Esophagus (tissue), 2 donors: ENCODE results near the gene PTPN6. TPM values are rescaled to one million over a fixed set of nuclear protein-coding genes. Genes with fewer than 3 reads are reported as not detected.

ENCODE experiments used
- H3K27ac ChIP-seq, 2 donors: one replicate each; pipeline ENCODE4 v1.5.1; 2013; ENCODE audit warnings: low read depth in 2 of 2, mild to moderate bottlenecking in 2 of 2, inconsistent platforms in 1 of 2, low read length in 1 of 2, moderate library complexity in 1 of 2
- H3K27me3 ChIP-seq, 2 donors: one replicate each; pipeline ENCODE4 v1.6.1; 2013; ENCODE audit warnings: low read length in 2 of 2, control low read depth in 1 of 2, mild to moderate bottlenecking in 1 of 2; ENCODE audit not compliant: insufficient read depth in 2 of 2, control insufficient read depth in 1 of 2
- H3K36me3 ChIP-seq, 2 donors: one replicate each; pipeline ENCODE4 v1.6.1; 2013; ENCODE audit warnings: low read length in 1 of 2; ENCODE audit not compliant: control insufficient read depth in 2 of 2, insufficient read depth in 2 of 2
- H3K4me1 ChIP-seq, 2 donors: one replicate each; pipeline ENCODE4 v1.6.1; 2013; ENCODE audit warnings: low read length in 1 of 2; ENCODE audit not compliant: control insufficient read depth in 2 of 2, insufficient read depth in 2 of 2
- H3K4me3 ChIP-seq, 2 donors: one replicate each; pipeline ENCODE4 v1.5.1; 2013; ENCODE audit warnings: low read length in 2 of 2, mild to moderate bottlenecking in 2 of 2, low read depth in 1 of 2, moderate library complexity in 1 of 2
- H3K9me3 ChIP-seq, 2 donors: one replicate each; pipeline ENCODE4 v1.6.1; 2013; ENCODE audit warnings: mild to moderate bottlenecking in 2 of 2, low read depth in 1 of 2, low read length in 1 of 2, moderate library complexity in 1 of 2; ENCODE audit not compliant: control insufficient read depth in 2 of 2, insufficient read depth in 1 of 2
- WGBS, 2 donors: extraction: QIAGEN DNeasy Blood & Tissue Kit; methylation state at CpG; one replicate each; pipeline ENCODE4 v1.1.7; 2013; 5-methylcytosine and 5-hydroxymethylcytosine counted together
- polyA plus RNA-seq, 2 donors: library from polyadenylated mRNA; stranded (reverse); fragments of 200-250 nt; gene quantifications; one replicate each; pipeline ENCODE4 v1.2.3, GENCODE V29; 2013
- donor health status: healthy with polysubstance abuse.
- donor health status: Bipolar disorder and iron deficiency.

The PTPN6 gene
- polyA plus RNA-seq, 2 donors = 19.1 to 38.3 TPM

DNA sequence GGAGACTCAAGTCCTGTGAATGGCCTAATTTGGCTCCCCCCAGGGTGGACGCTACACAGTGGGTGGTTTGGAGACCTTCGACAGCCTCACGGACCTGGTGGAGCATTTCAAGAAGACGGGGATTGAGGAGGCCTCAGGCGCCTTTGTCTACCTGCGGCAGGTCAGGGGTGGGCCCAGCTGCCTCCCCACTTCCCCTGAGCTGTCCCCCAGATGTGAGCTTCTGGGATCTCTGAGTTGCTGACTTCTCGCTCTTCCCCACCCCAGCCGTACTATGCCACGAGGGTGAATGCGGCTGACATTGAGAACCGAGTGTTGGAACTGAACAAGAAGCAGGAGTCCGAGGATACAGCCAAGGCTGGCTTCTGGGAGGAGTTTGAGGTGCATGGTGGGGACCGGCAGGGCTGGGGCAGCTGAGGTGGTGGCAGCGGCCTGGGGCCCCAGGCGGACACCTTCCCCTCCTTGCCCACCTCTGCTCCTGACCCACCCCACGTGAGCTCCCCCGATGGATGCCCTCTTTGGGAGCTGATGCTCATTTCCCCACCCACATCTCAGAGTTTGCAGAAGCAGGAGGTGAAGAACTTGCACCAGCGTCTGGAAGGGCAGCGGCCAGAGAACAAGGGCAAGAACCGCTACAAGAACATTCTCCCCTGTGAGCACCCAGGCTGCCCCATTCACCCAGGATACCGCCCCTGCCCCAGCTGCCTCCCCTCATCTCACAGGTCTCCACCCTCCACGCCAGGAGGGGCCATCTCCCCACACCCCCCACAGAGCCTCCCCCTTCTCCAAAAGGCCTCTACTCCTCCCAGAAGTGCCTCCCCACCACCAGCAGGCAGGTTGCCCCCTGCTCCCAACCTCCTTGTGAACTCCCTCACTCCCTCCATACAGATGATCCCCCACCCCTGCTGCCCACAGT lies 4.2 kb downstream of the PTPN6 start:
- Histone ChIP-seq H3K27ac (no peak overlapping the region), H3K9me3 (no peaks in the 10 kb centered on the region), H3K27me3 (no peaks in the 10 kb centered on the region), H3K36me3 (peaks cover 0 to 14% of the 10 kb centered on the region in 2 donors), H3K4me3 (no peak overlapping the region), H3K4me1 (peaks cover 0 to 14% of the 10 kb centered on the region in 2 donors)
- 85 to 88% methylated on average over 22 of the region's 22 CpGs for WGBS, 2 donors

- Histone ChIP-seq H3K27ac (no peak overlapping the region), H3K9me3 (no peaks in the 10 kb centered on the region), H3K4me1 (peaks cover 0 to 19% of the 10 kb centered on the region in 2 donors), H3K36me3 (peaks cover 0 to 14% of the 10 kb centered on the region in 2 donors), H3K4me3 (no peak overlapping the region), H3K27me3 (no peaks in the 10 kb centered on the region)
- 81 to 84% methylated on average over 28 of the region's 28 CpGs for WGBS, 2 donors
Measured at GRCh38 chr12:6956021-6956727, 5.0 kb downstream of the PTPN6 start.

DNA sequence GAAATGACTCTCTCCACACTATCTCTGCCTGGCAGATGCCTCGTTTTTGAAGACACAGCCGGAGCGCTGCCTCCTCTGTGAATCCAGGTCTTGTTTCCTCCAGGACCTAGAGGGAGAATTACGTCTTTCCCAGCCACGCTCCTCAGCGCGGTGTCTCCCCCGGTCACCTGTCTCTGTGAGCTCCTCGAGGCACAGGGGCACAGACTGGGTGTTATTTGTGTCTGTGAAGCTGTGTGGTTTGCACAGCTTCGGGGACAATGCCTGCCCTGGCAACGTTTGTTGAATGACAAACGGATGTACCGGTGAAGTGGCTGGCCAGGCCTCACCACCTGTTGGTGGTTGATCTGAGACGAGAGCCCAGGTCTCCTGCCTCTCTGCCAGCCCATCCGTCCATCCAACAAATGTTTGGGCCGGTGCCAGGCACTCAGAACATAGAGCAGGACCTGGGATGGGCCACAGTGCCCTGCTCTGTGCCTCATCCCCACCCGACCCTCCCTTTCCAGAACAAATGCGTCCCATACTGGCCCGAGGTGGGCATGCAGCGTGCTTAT lies 6.1 kb downstream of the PTPN6 start:
- WGBS, 2 donors = 77 to 81% methylated on average over 20 of the region's 20 CpGs
- H3K27ac ChIP-seq = no peak overlapping the region
- H3K9me3 ChIP-seq = no peaks in the 10 kb centered on the region
- H3K4me1 ChIP-seq = peaks cover 3 to 20% of the 10 kb centered on the region in 2 donors
- no peaks in the 10 kb centered on the region for H3K27me3 ChIP-seq
- peaks cover 0 to 12% of the 10 kb centered on the region in 2 donors for H3K36me3 ChIP-seq
- no peak overlapping the region for H3K4me3 ChIP-seq

- Histone ChIP-seq H3K27me3 (no peaks in the 10 kb centered on the region), H3K9me3 (no peaks in the 10 kb centered on the region), H3K4me3 (no peak overlapping the region), H3K4me1 (peaks cover 3 to 20% of the 10 kb centered on the region in 2 donors), H3K36me3 (peaks cover 0 to 11% of the 10 kb centered on the region in 2 donors), H3K27ac (peak overlapping the region; percentile 58 to 72)
- WGBS, 2 donors = 60 to 69% methylated on average over 28 of the region's 28 CpGs
Measured at GRCh38 chr12:6957741-6958608, 6.8 kb downstream of the PTPN6 start.

- H3K4me1 ChIP-seq = peaks cover 3 to 20% of the 10 kb centered on the region in 2 donors
- H3K36me3 ChIP-seq = peaks cover 0 to 11% of the 10 kb centered on the region in 2 donors
- H3K27me3 ChIP-seq = no peaks in the 10 kb centered on the region
- no peaks in the 10 kb centered on the region for H3K9me3 ChIP-seq
- 63 to 65% methylated on average over 10 of the region's 10 CpGs for WGBS, 2 donors
- H3K4me3 ChIP-seq = no peak overlapping the region
- H3K27ac ChIP-seq = peak overlapping the region; percentile 58 to 73
Measured at GRCh38 chr12:6958609-6959057, 7.5 kb downstream of the PTPN6 start.

GRCh38 chr12:6959058-6959804 lies 8.1 kb downstream of the PTPN6 start:
- Histone ChIP-seq H3K27ac (peak overlapping the region; percentile 58 to 73), H3K4me1 (peaks cover 3 to 20% of the 10 kb centered on the region in 2 donors), H3K9me3 (no peaks in the 10 kb centered on the region), H3K36me3 (peaks cover 0 to 11% of the 10 kb centered on the region in 2 donors), H3K4me3 (no peak overlapping the region), H3K27me3 (no peaks in the 10 kb centered on the region)
- 64% methylated on average over 24 of the region's 24 CpGs for WGBS, 2 donors

- 87 to 89% methylated on average over 26 of the region's 26 CpGs for WGBS, 2 donors
Measured at GRCh38 chr12:6959805-6960592, 8.8 kb downstream of the PTPN6 start.

More at GRCh38 chr12:6959805-6960592, 8.8 kb downstream of the PTPN6 start:
- Histone ChIP-seq H3K27me3 (no peaks in the 10 kb centered on the region), H3K36me3 (peaks cover 0 to 11% of the 10 kb centered on the region in 2 donors), H3K4me1 (peaks cover 3 to 24% of the 10 kb centered on the region in 2 donors), H3K4me3 (no peak overlapping the region), H3K9me3 (no peaks in the 10 kb centered on the region), H3K27ac (peak overlapping the region in 1 of 2 donors; percentile 96)
